GM21423 (cell line): ENCODE measurements around the gene NFIB.
A peak's percentile ranks its signal among the peaks of the same experiment; 100 is the strongest.

ENCODE experiments used
- ATAC-seq: cut with Tn5 transposase; IDR thresholded peaks from one replicate; pipeline ENCODE4 v1.9.1; 2021; ENCODE audit warnings: mild to moderate bottlenecking, moderate library complexity; ENCODE audit not compliant: unreplicated experiment

Gene NFIB

DNA sequence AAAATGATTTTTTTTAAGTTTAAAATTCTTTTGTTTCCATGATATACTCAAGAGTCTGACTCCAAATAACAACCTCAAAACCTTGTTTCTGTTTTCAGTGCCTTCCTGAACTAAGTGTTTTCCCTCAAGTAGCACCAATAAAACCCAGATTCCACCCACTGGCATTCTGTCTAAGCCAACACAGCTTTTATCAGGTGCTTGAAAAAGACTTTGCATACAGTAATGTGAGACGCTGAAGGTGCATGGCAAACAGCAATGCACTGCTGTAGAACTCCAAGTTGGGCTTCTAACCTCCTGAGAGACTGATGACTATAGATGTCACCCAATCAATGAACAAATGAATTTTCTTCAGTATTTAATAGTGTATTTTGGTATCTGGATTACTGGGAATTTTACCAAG is 95.7 kb downstream of the NFIB start:
- ATAC-seq: no peak

DNA sequence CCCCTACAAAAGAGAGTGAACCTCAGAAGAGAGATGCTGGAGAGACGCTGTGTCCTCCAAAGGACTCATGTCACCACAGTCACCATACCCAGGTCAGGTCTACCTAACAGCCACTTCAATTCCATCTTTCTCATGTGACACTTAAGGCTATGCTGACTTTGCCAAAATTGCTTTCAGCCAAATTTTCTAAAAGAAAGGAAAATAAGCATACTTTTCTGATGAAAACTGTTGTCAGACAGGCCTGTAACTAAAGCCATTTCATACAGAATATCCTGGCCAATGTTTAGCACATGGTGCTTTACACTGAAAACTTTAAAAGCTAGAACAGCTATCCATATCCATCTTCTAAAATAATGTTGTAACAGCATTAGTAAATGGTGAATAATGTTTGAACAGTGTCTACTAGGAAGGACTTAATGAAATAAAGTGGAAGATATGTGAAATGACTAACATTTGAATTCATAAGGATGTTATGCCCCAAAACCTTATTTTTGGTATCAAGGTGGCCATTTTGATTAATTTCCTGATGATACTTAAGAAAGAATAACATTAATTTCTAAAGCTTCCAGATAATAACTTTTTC is 97.2 kb downstream of the NFIB start:
- ATAC-seq: no peak

DNA sequence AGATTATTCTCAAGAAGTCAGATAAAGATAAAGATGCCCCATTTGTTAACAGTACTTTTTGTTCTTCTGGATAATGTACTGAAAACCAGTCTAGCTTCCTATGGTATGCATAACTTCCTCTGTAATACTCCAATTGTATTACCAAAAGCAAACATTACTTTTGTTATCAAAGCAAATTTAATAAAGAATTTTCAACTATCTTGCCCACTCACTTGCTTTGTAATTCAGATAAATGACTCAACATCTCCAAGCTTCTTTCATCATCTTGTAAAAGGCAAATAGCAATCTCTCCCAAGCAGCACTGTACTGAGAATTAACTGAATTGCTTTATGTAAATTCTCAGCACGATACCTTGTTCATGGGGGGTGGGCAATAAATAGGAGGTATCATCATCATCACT is 98.3 kb downstream of the NFIB start:
- no peak for ATAC-seq

DNA sequence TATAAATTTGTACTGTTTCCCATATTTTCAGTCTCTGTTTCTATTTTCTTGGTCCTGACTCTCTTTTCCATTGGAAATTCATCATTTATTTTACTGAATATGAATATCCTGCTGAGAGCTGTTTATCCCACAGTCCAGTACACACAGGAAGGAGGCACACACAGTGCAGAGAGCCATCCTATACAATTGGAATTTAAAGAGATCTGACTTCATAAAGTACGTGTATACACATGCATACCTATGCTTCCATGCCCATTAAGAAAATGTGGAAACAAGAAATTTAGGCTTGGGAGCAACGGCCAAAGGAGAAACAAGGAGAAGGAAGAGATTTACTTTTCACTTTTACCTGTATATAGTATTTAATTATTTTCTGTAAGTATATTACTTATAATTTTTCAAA is 99.2 kb downstream of the NFIB start:
- ATAC-seq: no peak

DNA sequence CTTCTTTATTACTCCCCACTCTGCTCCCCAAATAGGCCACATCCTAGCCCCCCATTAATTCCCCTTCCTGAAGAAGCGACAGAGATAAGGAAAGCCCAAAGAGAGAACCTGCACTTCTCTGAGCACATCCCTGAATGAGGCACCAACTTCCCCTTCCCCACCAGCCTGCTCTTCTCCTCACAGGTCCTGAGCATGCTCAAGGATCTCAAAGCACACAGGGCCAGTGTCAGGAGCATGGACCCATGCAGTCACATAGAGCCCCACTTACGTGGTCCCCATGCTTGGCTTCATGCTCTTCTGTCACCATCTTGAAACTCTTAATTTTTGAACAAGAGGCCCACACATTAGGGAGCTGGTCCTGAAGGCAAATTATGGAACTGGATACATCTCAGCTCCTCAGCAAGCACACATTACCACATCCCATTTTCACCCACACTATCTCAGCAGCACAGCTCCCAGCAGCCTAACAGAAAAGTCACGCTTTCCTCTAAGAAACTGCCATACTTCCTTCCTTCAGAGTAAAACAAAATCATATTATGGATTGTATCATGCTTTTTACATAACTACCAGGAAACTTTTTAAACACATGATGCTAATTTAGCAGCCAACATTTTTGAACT is 99.8 kb downstream of the NFIB start:
- ATAC-seq: no peak

DNA sequence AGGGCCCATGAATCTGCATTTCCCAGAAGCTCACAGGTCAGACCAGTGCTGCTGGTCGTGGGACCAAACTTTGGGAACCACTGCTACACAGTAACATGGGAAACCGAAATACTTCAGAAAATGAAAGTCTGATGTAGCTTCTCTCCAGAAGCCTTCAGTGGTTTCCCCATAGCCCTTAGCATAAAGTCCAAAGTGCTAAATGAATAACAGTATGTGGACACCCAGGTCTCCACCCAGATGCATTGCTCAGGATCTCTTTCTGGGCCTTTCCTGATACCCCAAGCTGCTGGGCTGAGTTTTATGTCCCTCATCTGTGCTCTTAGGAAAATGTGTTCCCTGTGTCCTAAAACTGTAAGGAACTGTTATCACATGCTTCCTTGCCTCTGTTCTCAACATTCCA is 100.4 kb downstream of the NFIB start:
- peak; percentile 50 for ATAC-seq

DNA sequence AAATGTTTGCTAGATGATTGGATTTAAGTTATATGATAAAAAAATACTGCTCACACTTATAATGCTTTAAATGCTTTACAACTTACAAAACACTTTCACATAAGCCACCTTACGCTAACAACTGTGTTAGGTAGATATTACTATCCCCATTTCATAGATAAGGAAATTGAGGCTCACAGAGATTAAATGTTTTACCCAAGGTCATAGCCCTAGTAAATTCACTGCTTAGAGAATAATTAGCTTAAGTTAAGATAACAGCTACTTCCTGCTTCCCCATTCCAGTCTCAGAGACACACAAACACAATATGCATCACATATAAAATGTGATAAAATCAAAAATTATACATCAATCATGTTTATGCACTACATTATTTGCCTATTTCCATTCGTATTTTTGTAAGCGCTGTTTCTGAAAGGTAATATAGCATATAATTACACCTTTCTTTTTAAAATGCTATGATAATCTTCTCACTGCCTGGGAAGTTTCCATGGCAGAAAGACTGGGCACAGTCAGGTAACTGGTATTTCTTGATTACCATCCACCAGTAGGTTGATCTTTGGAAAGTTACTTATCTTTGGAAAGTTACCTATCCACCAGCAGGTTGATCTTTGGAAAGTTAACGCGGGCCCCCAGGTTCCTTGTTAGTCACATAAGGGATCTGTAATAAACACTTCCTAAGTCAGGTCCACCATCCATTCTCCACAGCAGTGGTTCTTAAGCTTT is 101.1 kb downstream of the NFIB start:
- no peak for ATAC-seq

DNA sequence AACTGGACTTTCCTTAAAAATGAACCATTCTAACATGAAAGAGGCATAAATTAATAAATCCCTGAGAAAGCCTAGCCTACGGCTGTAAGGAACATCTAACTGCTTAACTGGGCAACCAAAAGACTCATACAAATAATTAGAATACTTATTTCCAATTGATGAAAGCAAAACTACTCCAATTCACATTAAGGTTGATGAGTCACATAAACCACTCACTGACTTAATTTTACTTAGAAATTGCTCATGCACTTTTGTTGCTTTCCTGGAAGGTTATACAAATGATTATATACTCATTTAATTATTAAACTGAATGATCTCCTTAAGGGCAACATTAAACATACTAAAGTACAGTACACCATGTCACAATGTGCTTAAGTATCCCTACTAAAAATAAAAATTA is 101.9 kb downstream of the NFIB start:
- ATAC-seq: no peak

DNA sequence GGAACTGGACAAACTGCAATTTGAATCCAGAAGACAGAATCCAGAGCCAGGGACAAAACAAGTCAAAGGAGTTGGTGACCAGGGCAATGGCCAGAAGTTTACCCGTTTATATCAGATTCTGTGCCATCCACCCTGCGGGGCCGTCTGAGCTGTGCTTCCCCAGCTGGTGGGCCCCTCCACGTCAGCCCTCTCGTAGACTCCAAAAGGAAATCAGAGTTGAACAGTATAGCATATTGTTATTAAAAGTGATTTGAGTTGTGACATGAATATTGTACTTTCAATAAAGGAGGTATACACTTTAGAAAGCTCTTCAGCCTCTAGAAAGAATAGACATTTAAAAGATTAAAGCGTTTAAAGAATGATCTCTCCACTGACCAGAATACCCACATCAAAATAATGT is 102.4 kb downstream of the NFIB start:
- ATAC-seq: no peak

DNA sequence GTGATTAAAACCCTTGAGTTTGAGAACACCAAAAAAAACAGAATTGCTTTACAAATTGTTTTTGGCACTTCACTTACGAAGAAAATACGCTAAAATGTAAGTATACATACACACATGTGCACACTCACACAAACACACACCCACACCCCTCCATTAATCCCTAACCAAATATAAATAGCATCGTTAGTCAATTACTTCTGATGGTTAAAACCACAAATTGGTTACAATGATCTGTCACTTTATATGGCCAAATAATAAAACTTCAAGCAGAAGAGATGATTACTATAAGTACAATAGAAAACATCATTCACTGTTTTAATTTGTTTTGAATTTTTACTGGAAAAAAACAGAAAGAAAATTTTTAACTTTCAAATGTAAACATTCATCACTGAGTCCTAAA is 103.5 kb downstream of the NFIB start:
- no peak for ATAC-seq

DNA sequence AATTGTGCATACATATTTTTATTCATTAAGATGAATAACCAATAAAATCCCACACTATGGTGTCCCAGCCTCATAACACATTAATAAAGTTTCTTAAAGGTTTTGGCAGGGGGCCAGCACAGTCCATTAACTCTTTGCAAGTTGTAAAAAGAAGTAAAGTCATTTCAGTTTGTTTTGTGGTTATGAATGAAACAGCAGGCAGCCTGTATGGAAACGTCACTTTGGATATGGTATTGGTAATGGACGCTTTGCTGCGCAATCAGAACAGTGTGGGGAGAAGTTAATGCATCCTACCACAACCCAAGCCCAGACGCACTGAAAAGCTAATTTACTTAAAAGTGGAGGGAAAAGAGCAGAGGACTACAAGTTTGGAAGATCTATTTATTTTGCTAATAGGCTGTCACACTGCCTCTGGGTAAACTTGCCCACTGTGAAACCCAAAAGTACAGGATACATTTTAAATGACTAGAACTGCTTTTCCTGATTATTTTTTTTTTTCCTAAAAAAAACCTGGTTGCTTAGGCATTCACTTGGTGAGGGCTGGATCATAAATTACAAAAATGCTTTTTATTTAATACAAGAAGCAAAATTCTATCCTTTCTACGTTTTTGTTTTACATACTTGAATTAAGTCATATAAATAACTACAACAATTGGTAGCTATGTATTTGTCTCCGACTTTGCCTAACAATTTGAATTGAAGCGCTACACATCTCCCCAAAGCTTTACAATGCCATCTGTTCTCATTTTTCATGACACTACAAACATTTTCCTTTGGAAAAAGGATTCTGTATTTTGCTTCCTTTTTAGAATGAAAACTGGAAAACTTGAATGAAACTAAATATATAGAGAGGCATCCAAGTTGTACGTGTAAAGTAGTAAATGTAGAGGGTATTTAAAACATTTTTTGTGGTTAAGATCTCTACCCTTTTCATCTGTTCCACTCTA is 104.3 kb downstream of the NFIB start:
- ATAC-seq: no peak

DNA sequence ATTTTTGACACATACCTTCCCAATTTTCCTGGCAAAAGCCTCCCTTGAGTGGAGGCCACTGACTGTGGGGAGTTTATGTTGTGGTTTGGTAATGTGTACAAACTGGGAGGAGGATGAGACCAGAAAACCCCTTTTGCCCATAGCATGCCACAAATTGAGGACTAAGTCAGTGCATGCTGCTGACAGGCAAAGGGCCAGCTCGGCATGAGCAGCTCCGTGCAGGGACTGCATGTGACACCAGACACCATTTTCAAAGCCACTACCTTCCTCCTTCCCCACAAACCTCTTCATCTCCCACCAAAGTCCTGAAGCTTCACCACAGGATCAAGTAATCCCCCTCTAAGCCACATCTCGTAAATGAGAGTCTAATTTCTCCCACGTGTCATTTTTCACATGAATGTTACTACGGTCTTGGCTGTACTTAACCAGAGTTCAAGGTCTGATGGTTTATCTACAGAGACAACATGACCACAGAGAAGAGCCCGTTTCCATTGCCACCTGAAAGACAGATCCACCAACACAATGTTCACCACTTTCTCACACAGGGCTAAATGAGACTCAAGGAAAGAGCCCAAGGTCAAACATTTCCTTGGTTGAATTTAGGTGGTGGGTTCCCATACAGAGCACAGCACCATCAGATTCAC is 106.5 kb downstream of the NFIB start:
- ATAC-seq: no peak

DNA sequence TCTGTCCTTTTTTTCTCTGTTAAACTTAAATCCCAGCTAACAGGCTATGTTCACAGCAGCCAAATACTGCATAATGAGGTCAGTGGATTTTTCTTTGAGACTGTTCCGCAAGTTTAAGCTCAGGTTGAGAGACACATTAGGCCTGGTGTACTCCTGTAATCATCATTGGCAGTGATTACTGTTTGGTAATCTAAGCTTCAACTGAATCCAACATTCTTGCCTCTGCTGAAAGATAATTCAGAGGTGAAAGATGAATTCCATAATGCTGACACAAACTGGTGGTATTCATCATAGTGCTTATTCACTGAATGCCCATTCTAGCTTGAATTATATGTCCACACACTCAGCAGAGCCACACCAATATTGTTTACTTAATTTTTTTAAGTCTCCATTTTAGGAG is 108.5 kb downstream of the NFIB start:
- no peak for ATAC-seq

DNA sequence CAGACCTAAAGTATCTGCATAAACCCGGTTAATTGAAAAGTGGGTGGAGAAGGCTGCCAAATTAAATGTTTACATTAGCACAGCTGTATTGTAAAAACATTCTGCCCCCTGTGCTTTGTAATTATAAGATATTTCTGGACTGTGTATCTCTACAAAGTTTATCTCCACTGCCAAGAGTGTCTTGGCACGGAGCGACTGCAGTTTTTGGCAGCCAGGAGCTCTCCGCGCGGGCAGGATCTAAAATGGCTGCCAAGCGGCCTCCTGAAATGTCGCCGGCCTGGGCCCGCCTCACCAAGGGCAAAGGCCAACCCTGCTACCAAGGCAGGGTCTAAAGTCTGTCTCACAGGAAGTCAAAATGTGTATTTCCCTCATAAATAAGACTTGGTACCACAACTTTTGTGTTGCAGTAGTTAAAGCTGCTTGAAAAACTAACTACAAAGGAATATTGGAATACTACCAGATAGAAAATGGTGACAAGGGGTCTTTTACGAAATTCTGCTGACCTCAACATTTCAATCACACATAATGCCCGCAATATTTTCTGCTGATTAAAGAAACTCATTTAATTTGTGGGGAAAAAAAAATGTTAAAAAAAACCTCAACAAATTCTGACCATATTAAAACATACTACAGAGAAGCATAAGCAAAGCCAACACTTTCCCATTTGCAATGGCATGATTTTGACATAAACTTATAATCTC is 110.4 kb downstream of the NFIB start:
- ATAC-seq: no peak

DNA sequence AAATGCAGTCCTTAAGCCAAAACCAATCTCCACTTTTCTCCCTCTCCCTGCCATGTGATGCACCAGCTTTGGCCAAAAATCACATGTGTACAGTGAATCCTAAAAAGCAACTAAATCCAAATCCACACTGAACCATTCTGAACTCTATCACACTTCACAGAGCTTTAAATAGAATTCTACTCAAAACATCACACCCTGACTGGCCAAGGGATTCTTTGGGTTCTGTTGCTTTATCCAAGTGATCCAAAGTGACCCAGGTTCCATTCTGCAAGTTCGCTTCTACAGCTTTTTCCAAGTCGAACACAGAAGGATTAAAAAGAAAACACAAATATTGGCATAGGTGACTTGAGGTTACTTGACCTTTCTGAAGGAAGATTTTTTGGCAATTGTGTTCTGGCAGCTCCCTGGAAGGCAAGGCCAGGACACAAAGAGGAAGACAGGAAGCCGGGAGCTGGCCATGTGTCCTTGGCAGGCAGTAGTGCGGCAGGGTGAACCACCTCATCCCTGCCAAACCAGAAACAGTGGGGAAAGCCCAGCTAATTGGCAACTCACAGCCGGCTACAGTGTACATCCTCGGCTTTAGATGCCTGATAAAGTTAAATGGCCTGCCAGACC is 115.0 kb downstream of the NFIB start:
- ATAC-seq: no peak

DNA sequence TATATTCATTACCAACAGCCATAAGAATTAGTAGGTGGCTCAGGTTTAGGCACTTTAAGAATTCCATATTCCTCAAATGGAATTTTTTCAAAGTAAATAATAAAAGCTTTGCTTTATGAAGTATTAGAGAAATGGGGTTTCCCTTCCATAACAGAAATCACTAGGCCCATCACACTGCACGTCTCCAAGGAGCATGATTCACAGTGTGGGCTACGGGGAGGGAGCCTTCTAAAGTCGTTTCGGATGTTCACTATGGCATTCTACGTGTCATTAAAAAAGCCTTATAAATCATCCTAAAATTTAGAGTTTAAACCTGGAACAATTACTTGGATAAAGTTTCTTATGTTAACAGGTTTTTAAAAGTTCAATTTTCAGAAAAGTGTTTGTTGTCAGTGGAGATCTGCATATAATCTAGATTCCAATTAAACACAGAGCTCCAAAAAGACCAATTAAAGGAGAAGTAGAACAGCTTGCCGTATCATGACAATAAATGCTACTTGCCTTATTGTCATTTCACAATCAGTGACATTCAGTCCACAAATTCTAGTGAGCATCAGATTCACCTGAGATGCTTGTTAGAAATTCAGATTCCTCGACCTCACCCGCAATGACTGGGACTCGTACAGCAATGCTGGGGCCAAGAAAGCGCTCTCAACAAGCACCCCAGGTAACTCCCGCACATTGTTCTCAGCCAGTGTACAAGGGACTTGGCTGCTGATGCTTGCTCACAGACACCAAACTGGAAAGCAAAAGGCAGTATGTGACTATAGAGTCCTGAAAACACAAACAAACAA is 115.7 kb downstream of the NFIB start:
- no peak for ATAC-seq

DNA sequence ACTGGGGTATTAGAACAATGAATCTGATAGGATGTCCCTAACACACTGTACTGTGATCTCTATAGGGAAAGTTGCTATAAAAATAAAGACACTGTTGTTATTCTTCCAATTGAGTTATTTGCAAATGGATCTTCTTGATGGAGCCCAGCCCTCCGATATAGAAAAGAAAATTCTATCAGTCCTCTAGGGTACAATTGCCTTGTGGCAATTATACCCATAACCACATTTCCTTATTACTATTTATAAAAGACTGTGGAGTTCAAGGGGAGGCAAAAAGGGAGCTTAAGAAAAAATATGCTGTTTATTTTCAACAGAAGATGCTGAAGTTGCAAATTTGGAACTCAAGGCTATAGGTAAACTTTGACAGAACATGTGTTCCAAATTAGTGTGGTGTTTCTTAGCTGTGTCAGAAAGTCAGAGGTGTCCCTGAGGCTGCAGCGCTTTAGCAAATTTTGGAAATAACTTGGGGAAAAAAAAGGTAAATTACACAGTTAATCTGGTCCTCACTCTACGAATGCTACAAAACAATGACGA is 116.5 kb downstream of the NFIB start:
- no peak for ATAC-seq

DNA sequence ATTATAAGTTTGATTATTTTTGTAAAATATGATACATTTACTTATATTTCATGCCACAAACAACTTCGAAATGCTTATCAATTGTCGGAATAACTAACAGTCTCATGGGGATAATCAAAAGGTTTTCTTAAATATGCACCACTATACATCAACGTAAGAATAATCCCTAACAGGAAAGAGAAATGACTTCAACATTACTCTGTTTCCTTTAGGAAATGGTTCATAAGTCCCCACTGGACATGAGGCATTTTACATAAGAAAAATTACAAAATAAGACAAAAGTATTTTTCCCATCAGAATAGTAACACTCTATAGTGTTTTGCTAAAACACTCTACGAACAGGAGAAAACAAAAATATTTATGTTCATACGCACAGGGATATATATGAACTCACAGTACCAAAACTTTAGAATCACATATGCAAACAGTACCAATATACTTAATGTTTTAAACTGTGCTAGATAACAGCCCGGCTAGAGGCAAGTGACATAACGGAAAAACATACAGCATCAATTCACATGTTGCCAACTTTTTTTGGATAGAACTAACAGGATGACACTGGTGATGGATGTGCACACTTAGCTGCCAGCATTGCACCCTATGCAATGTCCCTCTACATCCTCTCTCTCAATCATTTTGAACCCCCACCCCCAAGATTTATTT is 120.5 kb downstream of the NFIB start:
- no peak for ATAC-seq
